ENCODE data around the gene OTOG.

OTOG gene

DNA sequence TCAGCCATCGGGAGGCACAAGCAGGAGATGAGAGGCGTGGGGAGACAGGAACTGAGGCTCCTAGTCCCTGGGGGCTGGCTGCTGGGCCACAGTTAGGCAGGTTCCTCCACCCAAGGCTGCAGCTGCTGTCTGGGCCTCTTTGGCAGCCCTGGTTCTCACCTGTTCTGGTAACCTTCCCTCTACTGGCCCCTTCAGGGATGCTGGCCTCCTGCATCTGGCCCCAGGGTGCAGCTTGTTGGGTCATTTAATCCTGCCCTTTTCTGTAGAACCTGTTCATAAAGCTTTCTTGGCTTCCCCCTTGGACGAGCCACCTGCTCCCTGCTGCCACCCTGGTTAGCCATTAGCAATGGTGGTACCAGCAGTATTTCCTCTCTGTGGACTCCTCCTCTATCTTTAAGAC is 8.3 kb upstream of the OTOG start:
- DNase-seq (ENCODE audit: insufficient read length, low spot score) (no peak), FAIRE-seq (no peak)
- TF ChIP-seq, protein P1, sequence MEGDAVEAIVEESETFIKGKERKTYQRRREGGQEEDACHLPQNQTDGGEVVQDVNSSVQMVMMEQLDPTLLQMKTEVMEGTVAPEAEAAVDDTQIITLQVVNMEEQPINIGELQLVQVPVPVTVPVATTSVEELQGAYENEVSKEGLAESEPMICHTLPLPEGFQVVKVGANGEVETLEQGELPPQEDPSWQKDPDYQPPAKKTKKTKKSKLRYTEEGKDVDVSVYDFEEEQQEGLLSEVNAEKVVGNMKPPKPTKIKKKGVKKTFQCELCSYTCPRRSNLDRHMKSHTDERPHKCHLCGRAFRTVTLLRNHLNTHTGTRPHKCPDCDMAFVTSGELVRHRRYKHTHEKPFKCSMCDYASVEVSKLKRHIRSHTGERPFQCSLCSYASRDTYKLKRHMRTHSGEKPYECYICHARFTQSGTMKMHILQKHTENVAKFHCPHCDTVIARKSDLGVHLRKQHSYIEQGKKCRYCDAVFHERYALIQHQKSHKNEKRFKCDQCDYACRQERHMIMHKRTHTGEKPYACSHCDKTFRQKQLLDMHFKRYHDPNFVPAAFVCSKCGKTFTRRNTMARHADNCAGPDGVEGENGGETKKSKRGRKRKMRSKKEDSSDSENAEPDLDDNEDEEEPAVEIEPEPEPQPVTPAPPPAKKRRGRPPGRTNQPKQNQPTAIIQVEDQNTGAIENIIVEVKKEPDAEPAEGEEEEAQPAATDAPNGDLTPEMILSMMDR (IDR thresholded peaks at IDR 0.05; ENCODE audit: insufficient read depth, missing control alignments) = no peak

DNA sequence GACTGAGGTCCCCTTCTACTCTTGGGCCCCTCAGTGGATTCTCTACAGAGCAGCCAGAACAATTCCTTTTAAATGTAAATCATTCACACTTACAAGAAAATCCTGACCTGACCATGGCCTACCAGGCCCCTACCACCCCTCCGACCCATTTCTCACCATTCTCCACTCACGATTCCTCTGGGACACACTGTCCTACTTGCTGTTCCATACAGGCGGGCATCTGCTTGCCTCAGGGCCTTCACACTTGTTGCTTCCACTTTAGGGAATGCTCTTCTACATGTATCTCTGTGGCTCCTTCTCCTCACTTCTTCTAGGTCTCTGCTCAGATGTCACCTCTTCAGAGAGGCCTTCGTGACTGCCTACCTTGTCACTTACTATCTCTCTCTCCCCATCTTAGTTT is 6.3 kb upstream of the OTOG start:
- DNase-seq (ENCODE audit: insufficient read length, low spot score) (no peak), FAIRE-seq (no peak)
- TF ChIP-seq, protein P1 (IDR thresholded peaks at IDR 0.05; ENCODE audit: insufficient read depth, missing control alignments) = no peak

DNA sequence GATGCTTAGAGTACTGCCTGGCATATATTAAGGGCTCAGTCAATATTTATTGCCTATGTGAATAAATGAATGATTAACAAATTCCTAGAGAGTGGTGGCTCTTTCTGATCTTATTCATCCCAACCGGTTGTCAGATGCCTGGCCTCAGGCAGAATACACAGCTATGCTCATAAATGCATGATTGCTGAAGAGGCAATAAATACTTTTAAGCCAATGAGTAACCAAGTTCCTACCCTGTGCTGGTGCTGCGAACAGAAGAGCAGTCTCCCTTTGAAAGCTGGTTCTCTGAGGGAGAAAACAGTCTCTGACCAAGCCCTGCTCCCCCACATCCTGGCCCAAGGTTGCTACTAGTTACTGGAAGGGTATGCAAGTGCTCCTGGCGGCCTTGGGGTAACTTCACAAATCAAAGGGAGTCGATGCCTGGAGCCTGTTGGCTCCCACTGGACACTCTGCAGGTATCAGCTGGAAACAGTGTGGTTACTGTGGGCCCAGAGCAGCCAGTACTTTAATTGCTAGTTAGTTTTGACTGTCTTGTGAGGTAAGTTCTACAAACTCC is 5.7 kb upstream of the OTOG start:
- FAIRE-seq = no peak
- TF ChIP-seq, protein P1 (IDR thresholded peaks at IDR 0.05; ENCODE audit: insufficient read depth, missing control alignments) = no peak
- no peak for DNase-seq (ENCODE audit: insufficient read length, low spot score)

DNA sequence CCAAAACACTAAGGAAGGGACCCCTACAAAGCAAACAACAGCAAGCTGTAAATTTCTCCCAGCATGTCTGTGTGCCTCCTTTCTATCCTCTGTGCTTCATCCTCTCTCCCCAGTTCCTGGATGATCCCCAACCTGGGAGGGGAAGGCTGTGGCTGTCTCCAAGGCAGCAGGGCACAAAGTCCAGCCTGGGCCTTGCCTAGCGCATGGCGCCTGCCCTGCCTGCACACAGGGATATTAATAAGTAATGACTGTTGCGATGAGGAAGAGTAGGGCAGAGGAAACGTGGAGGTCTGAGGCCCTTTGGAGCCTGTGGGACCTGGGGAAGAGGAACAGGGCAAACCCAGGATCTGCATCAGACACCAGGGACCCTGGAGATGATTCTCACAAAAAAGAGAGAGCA is 4.8 kb upstream of the OTOG start:
- FAIRE-seq = no peak
- TF ChIP-seq, protein P1 (IDR thresholded peaks at IDR 0.05; ENCODE audit: insufficient read depth, missing control alignments) = no peak
- DNase-seq (ENCODE audit: insufficient read length, low spot score) = no peak

DNA sequence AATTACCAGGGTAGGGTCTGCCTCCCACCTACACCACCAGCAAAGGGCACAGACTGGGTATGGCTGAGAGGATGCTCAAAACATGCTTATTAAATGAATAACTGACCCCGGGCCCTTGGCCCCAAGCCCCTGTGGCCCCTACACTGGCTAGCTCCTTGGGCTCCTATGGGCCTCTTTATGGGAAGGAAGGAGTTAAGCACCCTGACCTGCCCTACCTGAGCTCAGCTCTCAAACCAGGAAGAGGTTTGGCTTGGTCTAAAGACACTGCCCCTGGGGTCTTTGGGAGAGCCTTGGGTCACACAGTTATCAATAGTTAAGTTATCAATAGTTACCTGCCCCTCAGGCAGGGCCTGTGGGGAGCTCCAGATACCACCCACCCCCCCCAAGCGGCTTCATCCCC is 4.0 kb upstream of the OTOG start:
- TF ChIP-seq, protein P1 (IDR thresholded peaks at IDR 0.05; ENCODE audit: insufficient read depth, missing control alignments) = no peak
- no peak for DNase-seq (ENCODE audit: insufficient read length, low spot score)
- no peak for FAIRE-seq

DNA sequence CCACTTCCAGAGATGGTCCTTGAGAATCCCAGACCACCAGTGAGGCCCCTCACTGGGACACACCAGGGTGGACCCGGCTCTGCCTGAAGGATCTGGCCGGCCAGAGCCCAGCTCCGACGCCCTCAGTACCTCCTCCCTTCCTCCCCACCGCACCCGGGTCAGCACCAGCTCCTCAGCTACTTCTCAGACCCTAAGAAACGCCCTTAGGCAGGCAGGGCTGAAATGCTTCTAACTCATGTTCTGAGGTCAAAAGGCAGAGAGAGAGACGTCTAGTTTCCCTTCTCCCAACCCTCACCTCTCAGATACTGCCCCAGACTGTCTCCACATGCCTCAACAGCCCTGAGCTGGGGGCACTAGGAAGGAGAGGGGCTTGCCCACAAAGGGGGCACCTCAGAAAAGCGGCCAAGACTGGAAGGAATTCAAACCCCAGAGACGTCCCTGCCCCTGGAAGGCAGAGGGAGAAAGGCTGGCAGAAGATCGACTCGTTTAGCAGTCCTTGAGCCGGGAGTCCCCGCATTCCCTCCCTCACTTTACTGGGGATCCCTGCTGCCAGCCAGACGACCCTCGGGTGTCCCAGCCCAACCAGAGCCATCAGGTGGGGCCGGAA is 3.4 kb upstream of the OTOG start:
- TF ChIP-seq, protein P1 (IDR thresholded peaks at IDR 0.05; ENCODE audit: insufficient read depth, missing control alignments) = no peak
- DNase-seq (ENCODE audit: insufficient read length, low spot score) = no peak
- no peak for FAIRE-seq

DNA sequence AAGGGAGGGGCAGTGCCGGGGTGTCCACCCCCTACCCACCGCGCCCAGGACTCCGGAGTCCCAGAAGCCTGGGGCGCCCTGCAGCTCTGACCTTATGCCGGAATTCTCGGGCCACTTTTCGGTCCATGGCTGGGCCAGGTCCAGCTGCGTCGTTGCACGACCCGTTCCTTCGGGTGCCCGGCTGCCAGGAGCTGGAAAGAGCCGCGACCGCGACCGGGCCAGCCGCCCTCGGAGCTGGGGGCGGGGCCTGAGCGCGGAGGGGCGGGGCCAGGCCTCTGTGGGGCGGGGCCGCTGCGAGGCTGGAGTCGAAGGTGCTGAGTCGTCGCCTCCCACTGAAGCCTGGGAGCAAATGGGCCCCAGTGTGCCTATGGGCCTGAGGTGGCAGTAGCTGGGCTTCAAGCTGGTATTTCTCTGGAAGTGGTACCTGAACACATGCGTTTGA is 2.9 kb upstream of the OTOG start, which contains the start of gene USH1C:
Gene USH1C, minus strand, starts transcription at position 236 of the 442 bp plus-strand sequence. Its CDS starts 109 bp downstream, at position 127.
- DNase-seq (ENCODE audit: insufficient read length, low spot score) (no peak), FAIRE-seq (no peak)
- TF ChIP-seq, protein P1 (IDR thresholded peaks at IDR 0.05; ENCODE audit: insufficient read depth, missing control alignments) = no peak

Data from D721Med (cell line).